Measurements from ENCODE around the gene LSM14B.
A peak's percentile ranks its signal among the peaks of the same experiment; 100 is the strongest.

Gene LSM14B

GRCh38 chr20:62122654-62123449 lies 577 bp downstream of the LSM14B start:
- H3K27ac ChIP-seq: peak overlapping the region; percentile 50; the same call in 1 of the 2 replicates
- peak overlapping the region; percentile 89 for H3K4me3 ChIP-seq
- TF ChIP-seq POLR2AphosphoS5 (IDR thresholded peaks at IDR 0.05; ENCODE audit: borderline replicate concordance, low read depth, low read length) (no peak), EZH2 (IDR thresholded peaks at IDR 0.05) (no peak), FOXP2 (optimal IDR thresholded peaks at IDR 0.05; ENCODE audit: control extremely low read depth, extremely low read length, insufficient read depth) (no peak)
- no peak for DNase-seq (ENCODE audit: low read depth, low spot score)
- peak overlapping the region; percentile 84 for H3K9ac ChIP-seq (ENCODE audit: insufficient read length)
- peaks cover 41% of the 10 kb centered on the region for H3K36me3 ChIP-seq (ENCODE audit: insufficient read depth, low read length)
- no peaks in the 10 kb centered on the region for H3K9me3 ChIP-seq (ENCODE audit: low read depth, low read length)

- Histone ChIP-seq H3K27ac (peak overlapping the region; percentile 15), H3K4me3 (peak overlapping the region; percentile 89), H3K9ac (ENCODE audit: insufficient read length) (peak overlapping the region; percentile 84), H3K36me3 (ENCODE audit: insufficient read depth, low read length) (peaks cover 48% of the 10 kb centered on the region), H3K9me3 (ENCODE audit: low read depth, low read length) (no peaks in the 10 kb centered on the region)
- TF ChIP-seq POLR2AphosphoS5 (IDR thresholded peaks at IDR 0.05; ENCODE audit: borderline replicate concordance, low read depth, low read length) (no peak), EZH2 (IDR thresholded peaks at IDR 0.05) (no peak), FOXP2 (optimal IDR thresholded peaks at IDR 0.05; ENCODE audit: control extremely low read depth, extremely low read length, insufficient read depth) (no peak)
- no peak for DNase-seq (ENCODE audit: low read depth, low spot score)
Measured at GRCh38 chr20:62123450-62124118, 1.3 kb downstream of the LSM14B start.

GRCh38 chr20:62126141-62126540 lies 3.9 kb downstream of the LSM14B start:
- Histone ChIP-seq H3K36me3 (ENCODE audit: insufficient read depth, low read length) (peaks cover 74% of the 10 kb centered on the region), H3K4me3 (no peak overlapping the region), H3K9ac (ENCODE audit: insufficient read length) (no peak overlapping the region), H3K27ac (no peak overlapping the region), H3K9me3 (ENCODE audit: low read depth, low read length) (no peaks in the 10 kb centered on the region)
- no peak for DNase-seq (ENCODE audit: low read depth, low spot score)
- no peak for TF ChIP-seq POLR2AphosphoS5 (IDR thresholded peaks at IDR 0.05; ENCODE audit: borderline replicate concordance, low read depth, low read length)
- no peak for TF ChIP-seq FOXP2 (optimal IDR thresholded peaks at IDR 0.05; ENCODE audit: control extremely low read depth, extremely low read length, insufficient read depth)
- no peak for TF ChIP-seq EZH2 (IDR thresholded peaks at IDR 0.05)

- no peaks in the 10 kb centered on the region for H3K9me3 ChIP-seq (ENCODE audit: low read depth, low read length)
- peaks cover 90% of the 10 kb centered on the region for H3K36me3 ChIP-seq (ENCODE audit: insufficient read depth, low read length)
- no peak overlapping the region for H3K4me3 ChIP-seq
- no peak overlapping the region for H3K27ac ChIP-seq
- no peak for DNase-seq (ENCODE audit: low read depth, low spot score)
- TF ChIP-seq POLR2AphosphoS5 (IDR thresholded peaks at IDR 0.05; ENCODE audit: borderline replicate concordance, low read depth, low read length) (no peak), FOXP2 (optimal IDR thresholded peaks at IDR 0.05; ENCODE audit: control extremely low read depth, extremely low read length, insufficient read depth) (no peak), EZH2 (IDR thresholded peaks at IDR 0.05) (no peak)
- H3K9ac ChIP-seq (ENCODE audit: insufficient read length): no peak overlapping the region
Measured at GRCh38 chr20:62127799-62128198, 5.5 kb downstream of the LSM14B start.

GRCh38 chr20:62128502-62128901 lies 6.2 kb downstream of the LSM14B start:
- H3K9ac ChIP-seq (ENCODE audit: insufficient read length): no peak overlapping the region
- no peak overlapping the region for H3K4me3 ChIP-seq
- peaks cover 96% of the 10 kb centered on the region for H3K36me3 ChIP-seq (ENCODE audit: insufficient read depth, low read length)
- no peak for TF ChIP-seq EZH2 (IDR thresholded peaks at IDR 0.05)
- TF ChIP-seq POLR2AphosphoS5 (IDR thresholded peaks at IDR 0.05; ENCODE audit: borderline replicate concordance, low read depth, low read length): no peak
- TF ChIP-seq FOXP2 (optimal IDR thresholded peaks at IDR 0.05; ENCODE audit: control extremely low read depth, extremely low read length, insufficient read depth): no peak
- no peaks in the 10 kb centered on the region for H3K9me3 ChIP-seq (ENCODE audit: low read depth, low read length)
- no peak for DNase-seq (ENCODE audit: low read depth, low spot score)
- H3K27ac ChIP-seq: no peak overlapping the region

- no peak overlapping the region for H3K4me3 ChIP-seq
- DNase-seq (ENCODE audit: low read depth, low spot score): no peak
- TF ChIP-seq POLR2AphosphoS5 (IDR thresholded peaks at IDR 0.05; ENCODE audit: borderline replicate concordance, low read depth, low read length) (no peak), FOXP2 (optimal IDR thresholded peaks at IDR 0.05; ENCODE audit: control extremely low read depth, extremely low read length, insufficient read depth) (no peak), EZH2 (IDR thresholded peaks at IDR 0.05) (no peak)
- peaks cover 97% of the 10 kb centered on the region for H3K36me3 ChIP-seq (ENCODE audit: insufficient read depth, low read length)
- no peak overlapping the region for H3K9ac ChIP-seq (ENCODE audit: insufficient read length)
- no peak overlapping the region for H3K27ac ChIP-seq
- no peaks in the 10 kb centered on the region for H3K9me3 ChIP-seq (ENCODE audit: low read depth, low read length)
Measured at GRCh38 chr20:62129731-62130531, 7.7 kb downstream of the LSM14B start.

GRCh38 chr20:62131560-62132320 lies 9.5 kb downstream of the LSM14B start:
- Histone ChIP-seq H3K36me3 (ENCODE audit: insufficient read depth, low read length) (peaks cover 97% of the 10 kb centered on the region), H3K27ac (no peak overlapping the region), H3K4me3 (no peak overlapping the region), H3K9ac (ENCODE audit: insufficient read length) (no peak overlapping the region), H3K9me3 (ENCODE audit: low read depth, low read length) (no peaks in the 10 kb centered on the region)
- TF ChIP-seq POLR2AphosphoS5 (IDR thresholded peaks at IDR 0.05; ENCODE audit: borderline replicate concordance, low read depth, low read length) (no peak), EZH2 (IDR thresholded peaks at IDR 0.05) (no peak), FOXP2 (optimal IDR thresholded peaks at IDR 0.05; ENCODE audit: control extremely low read depth, extremely low read length, insufficient read depth) (no peak)
- DNase-seq (ENCODE audit: low read depth, low spot score): no peak

Data from SK-N-MC (cell line).